ACHN (cell line): ENCODE results near the gene LIMK2.
A peak's percentile ranks its signal among the peaks of the same experiment; 100 is the strongest.
"Not testable (repeated sequence)": the region's sequence is repeated elsewhere in the genome, so short reads cannot be mapped to it uniquely, and the experiment has no call there.

Experiments
- DNase-seq: peaks from one replicate; pipeline ENCODE4 v3.0.0-alpha.2; 2015
- in situ Hi-C: cut with HindIII; loops from 2 replicates; pipeline ENCODE4 v1.10.0; 2017; ENCODE audit warnings: low sequenced_read_pairs, low pct_ligation_motif_present, low pct_unique_long_range_greater_than_20kb

The LIMK2 gene

DNA sequence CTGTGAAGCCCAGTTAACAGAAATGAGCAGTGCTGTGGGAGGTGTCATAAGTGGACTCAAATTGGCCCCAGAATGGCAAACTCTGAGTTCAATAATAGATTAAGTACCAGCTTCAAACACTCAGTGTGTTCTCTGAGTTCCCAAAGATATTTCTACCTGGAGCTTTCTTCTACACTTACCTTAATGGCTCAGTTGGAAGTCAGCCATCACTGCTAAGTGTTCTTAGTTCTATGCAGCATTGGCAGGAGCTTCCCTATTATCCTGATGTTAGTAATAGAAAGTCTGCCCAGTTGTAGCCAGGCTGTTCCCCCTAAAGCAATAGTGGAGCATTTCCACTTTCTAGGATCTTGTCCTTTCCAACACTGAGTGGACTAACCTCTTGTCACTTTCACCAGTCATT is 89.9 kb downstream of the LIMK2 start:
- in situ Hi-C loops = no loop called here

DNA sequence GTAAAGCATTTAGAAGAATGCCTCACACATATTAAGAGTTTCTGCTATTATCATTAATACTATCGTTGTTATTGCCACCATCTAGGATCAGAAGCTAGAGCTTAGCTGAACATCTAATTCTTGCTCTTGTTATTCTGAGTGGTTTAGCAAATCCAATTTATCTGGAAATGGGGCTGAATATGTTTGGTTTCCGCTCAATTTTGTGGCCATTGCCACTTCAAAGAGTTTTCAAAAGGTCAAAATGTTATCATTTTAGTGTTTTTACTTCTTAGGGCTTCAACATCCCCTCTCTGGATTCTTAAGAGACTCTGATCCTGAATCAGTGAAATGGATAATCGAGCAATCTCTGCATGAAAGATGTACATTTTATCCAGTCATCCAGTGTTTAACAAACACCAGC is 90.4 kb downstream of the LIMK2 start:
- DNase-seq = no peak
- in situ Hi-C loops = no loop called here

More for the DNA sequence above, 89.9 kb downstream of the LIMK2 start:
- no peak for DNase-seq

GRCh38 chr22:31305194-31305593 is 93.1 kb downstream of the LIMK2 start:
- in situ Hi-C loops = no loop called here
- no peak for DNase-seq

GRCh38 chr22:31308181-31308580 is 96.1 kb downstream of the LIMK2 start:
- in situ Hi-C loops = no loop called here

GRCh38 chr22:31313366-31314147 is 101.5 kb downstream of the LIMK2 start:
- in situ Hi-C loops = no loop called here
- peak; percentile 42 for DNase-seq

More at GRCh38 chr22:31308181-31308580, 96.1 kb downstream of the LIMK2 start:
- DNase-seq = no peak

- in situ Hi-C loops, DNase-seq: not testable (repeated sequence)
These were observed 102.1 kb downstream of the LIMK2 start for GRCh38 chr22:31314220-31314619.

- no peak for DNase-seq
- in situ Hi-C loops = no loop called here
These were observed 109.3 kb downstream of the LIMK2 start for GRCh38 chr22:31321421-31321820.

GRCh38 chr22:31323578-31324550 is 111.8 kb downstream of the LIMK2 start:
- no peak for DNase-seq
- in situ Hi-C loops = no loop called here

DNA sequence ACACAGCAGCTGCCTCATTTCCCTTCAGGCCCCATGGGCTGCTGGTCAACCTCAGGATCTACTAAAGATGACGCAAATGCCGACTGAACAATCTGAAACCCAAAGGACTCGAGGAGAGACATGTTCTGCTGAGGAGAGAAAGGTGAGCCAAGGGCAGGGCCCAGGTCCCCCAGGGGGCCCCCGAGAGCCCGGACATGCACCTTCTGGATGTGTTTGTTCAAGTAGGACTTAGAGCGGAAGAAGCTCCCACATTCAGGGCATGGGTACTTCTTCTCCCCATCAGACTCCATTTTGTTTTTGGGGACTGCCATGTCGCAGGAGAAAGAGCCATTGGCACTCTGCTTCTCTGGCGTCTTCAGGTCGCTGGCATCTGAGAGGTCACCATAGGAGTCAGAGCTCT is 114.8 kb downstream of the LIMK2 start:
- no peak for DNase-seq
- in situ Hi-C loops = no loop called here

- peak; percentile 10 for DNase-seq
- in situ Hi-C loops = no loop called here
These were observed 115.9 kb downstream of the LIMK2 start for GRCh38 chr22:31327806-31328543.

GRCh38 chr22:31328544-31328960 is 116.5 kb downstream of the LIMK2 start:
- no peak for DNase-seq
- in situ Hi-C loops = no loop called here

DNA sequence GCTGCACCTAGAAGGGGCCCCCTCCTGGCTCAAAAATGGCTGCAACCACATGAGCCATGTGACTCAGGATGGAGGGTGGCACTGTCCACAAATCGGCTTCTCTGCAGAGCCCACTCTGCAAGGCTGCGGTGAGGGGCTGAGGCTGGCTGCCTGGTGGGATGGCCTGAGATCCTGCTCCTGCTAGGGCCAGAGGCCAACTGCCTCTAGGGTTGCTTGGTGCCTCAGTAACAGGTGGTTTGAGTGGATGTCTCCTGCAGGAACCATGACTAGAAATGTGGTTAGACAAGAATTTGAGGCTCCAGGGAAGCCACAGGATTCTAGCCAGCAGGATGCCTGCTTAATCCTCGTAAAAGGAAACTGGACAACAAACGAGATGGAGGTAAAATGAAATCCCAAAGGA is 116.9 kb downstream of the LIMK2 start:
- peak; percentile 38 for DNase-seq
- in situ Hi-C loops = no loop called here
